ENCODE results near the gene IFT81. TPM values are rescaled to one million over a fixed set of nuclear protein-coding genes. Genes with fewer than 3 reads are reported as not detected.
"Not testable (repeated sequence)": the region's sequence is repeated elsewhere in the genome, so short reads cannot be mapped to it uniquely, and the experiment has no call there.

Gene IFT81
- total RNA-seq, 4 donors from 2014 or later: 11.5 to 36.1 (median 21.8) TPM

- Histone ChIP-seq H3K27ac (peak overlapping the region; percentile 16 to 91 (median 73)), H3K4me1 (peaks cover 0 to 34% (median 8%) of the 10 kb centered on the region in 4 donors), H3K4me3 (peak overlapping the region in 2 of 4 donors; percentile 9 to 21), H3K36me3 (no peaks in the 10 kb centered on the region), H3K9me3 (no peaks in the 10 kb centered on the region), H3K27me3 (no peaks in the 10 kb centered on the region)
- peak in 1 of 2 donors; percentile 25 for DNase-seq (ENCODE audit: low spot score in 2 of 2)
- TF ChIP-seq EP300 (IDR thresholded peaks at IDR 0.05) (peak in 1 of 2 donors; percentile 74), POLR2A (IDR thresholded peaks at IDR 0.05) (no peak), CTCF (IDR thresholded peaks at IDR 0.05) (peak; percentile 40 to 68 (median 67))
- 42 to 48% methylated on average over 10 of the region's 10 CpGs for WGBS, 2 donors
Measured at GRCh38 chr12:110224379-110225304, 100.5 kb downstream of the IFT81 start.

- no peak for TF ChIP-seq EP300 (IDR thresholded peaks at IDR 0.05)
- TF ChIP-seq POLR2A (IDR thresholded peaks at IDR 0.05): no peak
- no peak for TF ChIP-seq CTCF (IDR thresholded peaks at IDR 0.05)
- Histone ChIP-seq H3K36me3 (no peaks in the 10 kb centered on the region), H3K27ac (no peak overlapping the region), H3K27me3 (no peaks in the 10 kb centered on the region), H3K4me1 (peaks cover 0 to 28% (median 7%) of the 10 kb centered on the region in 4 donors), H3K9me3 (no peaks in the 10 kb centered on the region), H3K4me3 (no peak overlapping the region)
- no peak for DNase-seq (ENCODE audit: low spot score in 2 of 2)
- WGBS, 2 donors: 97 to 98% methylated on average over 3 of the region's 3 CpGs
Measured at GRCh38 chr12:110227138-110227537, 103.0 kb downstream of the IFT81 start.

GRCh38 chr12:110228348-110228747 is 104.2 kb downstream of the IFT81 start:
- WGBS, 2 donors: 94 to 96% methylated on average over 4 of the region's 4 CpGs
- not testable (repeated sequence) for DNase-seq (ENCODE audit: low spot score in 2 of 2); H3K36me3 ChIP-seq; H3K4me3 ChIP-seq; H3K27me3 ChIP-seq; H3K9me3 ChIP-seq; H3K27ac ChIP-seq
- peaks cover 0 to 20% (median 4%) of the 10 kb centered on the region in 4 donors for H3K4me1 ChIP-seq

- no peak for DNase-seq (ENCODE audit: low spot score in 2 of 2)
- WGBS, 2 donors: 66 to 70% methylated on average over 1 of the region's 1 CpG
- Histone ChIP-seq H3K36me3 (no peaks in the 10 kb centered on the region), H3K27me3 (no peaks in the 10 kb centered on the region), H3K4me1 (peaks cover 0 to 16% (median 2%) of the 10 kb centered on the region in 4 donors), H3K4me3 (no peak overlapping the region), H3K27ac (no peak overlapping the region), H3K9me3 (no peaks in the 10 kb centered on the region)
- TF ChIP-seq EP300 (IDR thresholded peaks at IDR 0.05): no peak
- no peak for TF ChIP-seq CTCF (IDR thresholded peaks at IDR 0.05)
- no peak for TF ChIP-seq POLR2A (IDR thresholded peaks at IDR 0.05)
Measured at GRCh38 chr12:110228756-110229155, 104.6 kb downstream of the IFT81 start.

GRCh38 chr12:110229409-110229808 is 105.3 kb downstream of the IFT81 start:
- 96 to 97% methylated on average over 4 of the region's 4 CpGs for WGBS, 2 donors
- Histone ChIP-seq H3K4me3 (no peak overlapping the region), H3K4me1 (peaks cover 0 to 14% (median 0%) of the 10 kb centered on the region in 4 donors), H3K9me3 (no peaks in the 10 kb centered on the region), H3K36me3 (no peaks in the 10 kb centered on the region), H3K27me3 (no peaks in the 10 kb centered on the region), H3K27ac (no peak overlapping the region)
- DNase-seq (ENCODE audit: low spot score in 2 of 2): no peak
- no peak for TF ChIP-seq EP300 (IDR thresholded peaks at IDR 0.05)
- no peak for TF ChIP-seq POLR2A (IDR thresholded peaks at IDR 0.05)
- no peak for TF ChIP-seq CTCF (IDR thresholded peaks at IDR 0.05)

All from tibial nerve (tissue), 4 donors.